AG09319 (cell line): ENCODE measurements around the gene NCAPH2.

Source experiments
- DNase-seq: peaks from one replicate; pipeline ENCODE4 v3.0.0-alpha.2; 2010; ENCODE audit warnings: low read depth; ENCODE audit errors: extremely low read depth
- CTCF ChIP-seq: IDR thresholded peaks from 2 replicates; pipeline ENCODE4 v1.5.1; 2011; ENCODE audit warnings: low read depth, mild to moderate bottlenecking, inconsistent platforms, low read length, moderate library complexity

Gene NCAPH2

GRCh38 chr22:50463188-50463900 is 44.7 kb upstream of the NCAPH2 start:
- TF ChIP-seq CTCF, result no peak

GRCh38 chr22:50464451-50464850 is 43.6 kb upstream of the NCAPH2 start:
- no peak for TF ChIP-seq CTCF
- DNase-seq, result no peak

More at GRCh38 chr22:50463188-50463900, 44.7 kb upstream of the NCAPH2 start:
- no peak for DNase-seq

- TF ChIP-seq CTCF, result no peak
- DNase-seq, result no peak
These were observed 42.7 kb upstream of the NCAPH2 start for GRCh38 chr22:50465066-50465930.

GRCh38 chr22:50467341-50467740 is 40.7 kb upstream of the NCAPH2 start:
- no peak for DNase-seq
- no peak for TF ChIP-seq CTCF

GRCh38 chr22:50467773-50468440 is 40.1 kb upstream of the NCAPH2 start:
- DNase-seq, result no peak
- no peak for TF ChIP-seq CTCF

- DNase-seq, result no peak
- no peak for TF ChIP-seq CTCF
These were observed 39.4 kb upstream of the NCAPH2 start for GRCh38 chr22:50468626-50469025.
